Occipital lobe (tissue), 2 donors: ENCODE results near the gene VSIG10L2. TPM values are rescaled to one million over a fixed set of nuclear protein-coding genes. Genes with fewer than 3 reads are reported as not detected.
A peak's percentile ranks its signal among the peaks of the same experiment; 100 is the strongest.

Experiments
- DNase-seq: peaks from one replicate; lab custom pipeline; 2025; lab: John Stamatoyannopoulos, UW
- total RNA-seq: library from RNA; depleted of rRNA; stranded (reverse); fragments of >200 nt; gene quantifications from one replicate; pipeline ENCODE4 v1.2.3, GENCODE V29; 2014

Gene VSIG10L2
- total RNA-seq, 1 donor from 2014 or later = not detected

DNA sequence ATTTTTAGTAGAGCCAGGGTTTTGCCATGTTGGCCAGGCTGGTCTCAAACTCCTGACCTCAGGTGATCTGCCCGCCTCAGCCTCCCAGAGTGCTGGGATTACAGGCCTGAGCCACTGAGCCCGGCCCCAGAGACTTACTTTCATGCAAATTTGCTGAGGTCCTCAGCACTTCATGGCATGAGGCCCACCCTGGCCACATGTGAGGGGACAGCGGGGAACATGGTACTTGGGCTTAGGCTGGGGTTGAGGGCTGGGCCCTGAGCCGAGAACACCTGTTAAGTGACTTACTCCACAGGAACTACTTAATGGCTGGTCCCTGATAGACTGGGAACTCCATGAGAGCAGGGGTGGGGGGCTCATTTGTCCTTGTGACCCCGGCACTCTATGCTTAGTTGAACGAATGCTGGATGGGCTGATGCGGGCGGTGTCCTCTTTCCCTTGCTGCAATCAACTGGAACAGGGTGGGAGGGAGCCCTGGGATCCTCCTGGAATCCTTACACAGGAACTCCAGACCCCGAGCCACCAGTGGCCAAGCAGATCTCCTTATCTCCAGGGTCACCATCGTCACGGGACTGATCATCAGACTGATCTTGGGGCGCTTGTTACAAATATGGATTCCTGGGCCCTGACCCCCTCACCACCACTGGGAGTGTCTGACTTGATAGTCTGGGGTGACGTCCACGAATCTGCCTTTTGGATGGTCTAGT is 1.0 kb downstream of the VSIG10L2 start:
- DNase-seq = no peak

- DNase-seq = no peak
These were observed 1.8 kb downstream of the VSIG10L2 start for GRCh38 chr11:125947419-125948277.

GRCh38 chr11:125948278-125949051 is 2.6 kb downstream of the VSIG10L2 start:
- no peak for DNase-seq

DNA sequence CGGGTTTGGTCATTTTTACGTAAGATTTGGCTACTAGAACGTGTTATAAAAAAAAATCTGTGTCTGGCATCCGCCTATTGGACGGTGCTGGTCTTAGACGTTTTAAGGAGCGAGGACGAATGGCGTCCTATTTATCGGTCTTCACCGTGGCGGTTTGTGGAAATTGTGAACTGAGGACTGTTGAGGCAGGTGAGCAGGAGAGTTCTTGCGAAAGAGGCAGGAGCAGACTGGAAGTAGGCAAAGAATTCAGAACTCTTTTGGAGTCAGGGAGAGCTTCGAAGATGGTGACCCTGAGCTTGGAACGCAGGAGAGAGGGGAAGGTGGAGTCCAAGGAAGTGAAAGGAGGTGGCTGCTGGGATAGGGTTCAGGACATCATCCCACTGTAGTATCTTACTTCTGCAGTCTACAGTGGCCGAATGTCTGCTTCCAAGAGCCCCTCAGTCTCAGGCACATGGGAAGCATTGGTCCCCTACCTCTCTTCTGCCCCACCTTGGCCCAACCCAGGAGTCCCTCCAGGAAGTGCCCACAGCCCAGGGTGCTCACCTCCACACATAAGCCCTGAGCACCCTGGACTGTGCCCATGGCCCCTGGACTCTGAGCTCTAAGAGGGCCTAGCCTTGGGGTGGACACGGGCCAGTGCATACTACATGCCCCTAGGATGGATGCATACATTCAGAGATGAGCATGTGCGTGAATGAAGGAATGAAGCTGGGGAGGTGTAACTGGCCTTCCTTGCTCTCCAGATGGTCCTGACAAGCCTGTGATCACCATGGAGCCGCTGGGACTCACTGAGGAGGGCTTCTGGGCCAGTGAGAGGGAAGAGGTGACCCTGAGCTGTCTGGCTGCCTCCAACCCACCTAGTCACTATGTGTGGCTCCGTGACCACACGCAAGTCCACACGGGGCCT is 3.7 kb downstream of the VSIG10L2 start:
- no peak for DNase-seq

- DNase-seq = no peak
These were observed 4.3 kb downstream of the VSIG10L2 start for GRCh38 chr11:125950178-125950490.

DNA sequence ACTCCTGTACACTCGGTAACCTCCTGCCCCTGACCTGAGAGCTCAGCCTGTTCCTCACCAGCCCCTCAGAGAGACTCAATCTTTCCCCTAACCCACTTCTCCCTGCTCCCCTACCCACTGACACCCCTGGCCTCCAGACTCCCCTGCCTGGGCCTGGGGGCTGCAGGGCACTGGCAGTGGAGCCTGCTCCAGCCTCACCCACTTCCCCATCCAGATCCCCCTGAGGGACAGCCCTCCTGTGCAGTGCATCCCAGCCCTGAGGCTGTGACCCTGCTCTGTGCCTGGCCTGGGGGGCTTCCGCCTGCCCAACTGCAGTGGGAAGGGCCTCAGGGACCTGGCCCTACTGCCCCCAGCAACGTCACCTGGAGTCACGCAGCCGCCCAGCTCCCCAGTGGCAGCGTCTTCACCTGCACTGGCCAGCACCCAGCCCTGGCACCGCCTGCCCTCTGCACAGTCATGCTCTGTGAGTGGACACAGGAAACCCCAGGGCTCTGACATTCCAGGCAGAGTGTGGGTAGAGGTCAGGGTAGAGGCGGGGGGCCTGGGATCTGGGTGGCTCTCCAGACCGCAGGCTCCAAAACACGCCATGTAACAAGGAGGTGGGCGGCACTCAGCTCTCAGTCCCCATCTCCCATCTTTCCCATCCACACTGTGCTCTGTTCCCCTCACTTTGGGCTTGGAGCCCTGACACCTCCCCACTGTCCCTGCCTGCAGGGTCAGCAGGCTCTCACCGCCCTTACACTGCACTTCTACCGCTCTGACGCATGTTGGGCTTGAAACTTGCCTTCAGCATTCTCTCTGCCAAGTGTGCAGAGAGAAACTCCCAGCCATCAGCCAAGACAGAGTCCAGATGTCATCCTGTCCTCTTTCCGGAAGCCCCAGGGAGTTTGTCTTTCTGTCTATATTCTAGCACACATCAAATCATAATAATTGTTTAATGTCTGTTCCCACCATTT is 5.1 kb downstream of the VSIG10L2 start:
- no peak for DNase-seq

GRCh38 chr11:125951731-125952130 is 5.9 kb downstream of the VSIG10L2 start:
- DNase-seq = no peak

GRCh38 chr11:125952559-125952958 is 6.7 kb downstream of the VSIG10L2 start:
- DNase-seq = no peak

GRCh38 chr11:125952973-125953372 is 7.1 kb downstream of the VSIG10L2 start:
- DNase-seq = no peak

DNA sequence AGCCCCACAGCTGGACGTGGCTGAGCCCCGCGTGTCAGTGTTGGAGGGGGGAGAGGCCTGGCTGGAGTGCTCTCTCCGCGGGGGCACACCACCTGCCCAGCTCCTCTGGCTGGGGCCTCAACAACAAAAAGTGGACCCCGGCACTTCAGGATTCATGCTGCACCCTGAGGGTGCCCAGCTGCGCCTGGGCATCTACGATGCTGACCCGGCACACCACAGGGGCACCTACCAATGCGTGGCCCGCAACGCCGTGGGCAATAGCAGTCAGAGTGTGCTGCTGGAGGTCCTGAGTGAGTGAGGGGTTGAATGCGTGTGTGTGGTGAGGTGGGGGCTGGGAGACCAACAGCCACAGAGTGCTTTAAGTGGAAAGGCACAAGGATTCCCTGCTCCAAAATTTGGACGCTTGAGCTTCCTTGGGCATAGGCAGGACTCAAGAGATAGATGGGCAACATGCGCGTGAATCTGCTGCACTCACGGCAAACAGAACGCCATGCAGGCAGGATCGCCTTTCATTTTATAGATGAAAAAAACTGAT is 7.6 kb downstream of the VSIG10L2 start:
- DNase-seq = no peak

GRCh38 chr11:125954123-125954944 is 8.5 kb downstream of the VSIG10L2 start:
- DNase-seq = no peak

DNA sequence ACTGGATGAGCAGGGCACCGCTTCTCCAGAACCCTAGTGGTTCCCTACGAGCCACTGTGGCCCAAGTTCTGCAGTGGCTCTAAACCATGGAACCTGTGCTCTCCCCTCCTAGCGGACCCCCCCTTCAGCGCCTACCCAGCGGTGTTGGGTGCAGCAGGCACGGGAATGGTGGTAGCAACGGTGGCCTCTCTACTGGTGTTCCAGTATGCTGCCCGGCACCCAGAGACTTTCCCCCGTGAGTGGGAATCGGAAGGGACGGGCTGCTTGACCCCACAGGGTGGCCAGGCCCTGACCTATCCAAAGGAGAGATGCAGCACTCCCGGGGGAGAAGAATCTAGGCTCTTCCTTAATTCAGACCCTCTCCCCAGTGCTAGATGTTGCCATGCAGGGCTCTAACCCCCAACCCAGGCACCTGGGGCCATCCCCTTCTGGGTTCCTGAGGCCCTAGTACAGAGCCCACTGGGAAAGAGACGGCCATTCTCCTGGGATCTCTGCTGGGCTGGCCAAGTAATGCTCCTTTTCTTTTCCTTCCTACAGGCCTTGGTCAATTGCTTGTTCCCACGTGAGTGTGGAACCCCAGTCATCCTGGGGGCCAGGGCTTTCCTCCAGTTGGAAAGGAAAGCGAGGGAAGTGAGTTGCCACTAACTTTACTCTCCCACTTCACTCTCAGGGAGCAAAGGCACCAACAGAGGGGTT is 9.2 kb downstream of the VSIG10L2 start:
- DNase-seq = no peak

DNA sequence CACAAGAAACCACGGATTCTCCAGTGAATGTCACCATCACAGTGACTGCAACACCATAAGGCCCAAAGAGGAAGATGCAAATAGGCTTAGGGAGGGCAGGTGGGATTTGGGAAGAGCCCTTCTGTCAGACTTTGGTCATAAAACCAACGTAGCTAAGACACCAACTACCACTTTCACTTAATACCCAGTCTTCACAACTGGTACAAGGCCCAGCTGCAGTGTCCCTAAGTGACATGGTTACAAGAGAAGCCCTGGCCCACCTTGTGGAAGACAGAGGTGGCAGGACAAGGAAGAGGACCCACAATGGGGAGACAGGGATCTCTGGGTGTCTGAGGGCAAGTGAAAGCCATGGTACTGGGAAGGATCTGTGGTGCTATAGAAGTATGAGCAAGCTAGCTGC is 10.0 kb downstream of the VSIG10L2 start:
- no peak for DNase-seq

GRCh38 chr11:125956391-125957134 is 10.7 kb downstream of the VSIG10L2 start:
- peak; percentile 70 for DNase-seq

DNA sequence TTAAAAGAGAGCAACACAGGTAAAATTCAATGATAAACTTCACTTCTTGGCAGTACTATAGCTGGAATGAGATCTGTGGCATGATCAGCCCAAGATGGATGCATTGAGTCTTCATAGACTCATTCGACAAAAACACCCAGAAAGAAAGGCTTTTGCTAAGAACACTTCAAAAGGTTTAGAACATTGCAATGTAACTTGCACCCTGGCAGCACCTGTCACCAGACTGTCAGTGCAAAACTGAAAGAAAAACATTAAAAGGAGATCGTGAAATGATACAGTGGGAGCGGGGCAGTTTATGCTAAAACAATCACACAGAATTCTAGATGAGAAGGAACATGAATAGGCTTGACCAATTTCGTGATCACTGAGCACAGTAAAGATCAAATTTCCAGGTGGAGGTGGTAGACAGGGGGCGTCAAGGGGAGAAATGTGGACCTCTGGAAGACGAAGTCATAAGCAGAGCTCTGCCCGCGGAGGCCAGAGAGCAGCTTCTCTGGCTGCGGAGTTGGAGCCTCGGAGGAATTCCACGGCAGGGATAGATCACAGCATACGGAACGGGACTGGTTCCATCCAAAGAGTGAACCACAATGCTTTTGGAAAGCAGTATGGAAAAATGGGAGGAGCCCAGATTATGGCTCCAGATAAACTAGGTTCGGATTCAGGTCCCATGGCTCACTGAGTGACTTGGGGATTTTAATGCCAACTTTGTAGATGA is 11.9 kb downstream of the VSIG10L2 start:
- no peak for DNase-seq

- no peak for DNase-seq
These were observed 13.1 kb downstream of the VSIG10L2 start for GRCh38 chr11:125958872-125959400.

DNA sequence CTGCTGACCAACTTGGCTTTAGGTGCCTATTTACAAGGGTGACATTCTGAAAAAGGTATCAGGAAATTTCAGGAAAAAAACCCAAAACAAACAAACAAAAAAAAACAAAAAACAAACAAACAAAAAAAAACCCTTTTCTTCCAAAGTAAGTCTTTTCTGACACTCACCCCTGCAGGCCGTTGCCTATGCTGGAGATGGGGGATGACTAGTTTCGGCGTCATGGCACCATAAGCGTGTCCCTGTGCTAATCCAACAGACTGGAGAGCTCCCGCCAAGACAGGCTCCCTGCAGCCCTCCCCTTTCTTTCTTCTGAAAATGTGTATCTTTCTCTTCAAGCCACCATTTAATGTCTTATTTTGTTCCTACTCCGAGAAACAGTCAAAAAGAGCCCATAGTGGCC is 13.7 kb downstream of the VSIG10L2 start:
- no peak for DNase-seq
